Spleen (tissue), 11 donors: ENCODE results near the gene MESP2. TPM values are rescaled to one million over a fixed set of nuclear protein-coding genes. Genes with fewer than 3 reads are reported as not detected.

Experiments used
- DNase-seq: peaks from one replicate; pipeline ENCODE4 v3.0.0-alpha.2; 2020
- H3K27ac ChIP-seq, 8 donors: fragments of 200-600 bp; sonication (generic) in 7 of 8; 1 replicate in 4 of 8; 2 replicates in 4 of 8; pipeline versions ENCODE4 v1.5.0 to v1.8.0; 2016 to 2021; ENCODE audit warnings: inconsistent platforms in 4 of 8, mild to moderate bottlenecking in 4 of 8, moderate library complexity in 1 of 8
- H3K27me3 ChIP-seq, 7 donors: fragments of 200-600 bp; sonication (generic) in 6 of 7; replicated peaks in 1 of 7; 1 replicate in 4 of 7; 2 replicates in 3 of 7; pipeline versions ENCODE4 v1.5.0 to v1.8.0; 2016 to 2021; ENCODE audit warnings: inconsistent platforms in 3 of 7, mild to moderate bottlenecking in 1 of 7
- H3K36me3 ChIP-seq, 6 donors: fragments of 200-600 bp; sonication (generic) in 5 of 6; 1 replicate in 4 of 6; 2 replicates in 2 of 6; pipeline versions ENCODE4 v1.5.0 to v1.8.0; 2016 to 2021; ENCODE audit warnings: inconsistent platforms in 2 of 6
- H3K4me1 ChIP-seq, 6 donors: fragments of 200-600 bp; sonication (generic) in 5 of 6; 1 replicate in 3 of 6; 2 replicates in 3 of 6; pipeline versions ENCODE4 v1.5.0 to v1.8.0; 2016 to 2021; ENCODE audit warnings: inconsistent platforms in 3 of 6
- H3K4me3 ChIP-seq, 8 donors: fragments of 200-600 bp; sonication (generic) in 7 of 8; 1 replicate in 4 of 8; 2 replicates in 4 of 8; pipeline versions ENCODE4 v1.5.0 to v1.8.0; 2016 to 2021; ENCODE audit warnings: inconsistent platforms in 4 of 8, mild to moderate bottlenecking in 4 of 8, moderate library complexity in 2 of 8
- H3K9me3 ChIP-seq, 8 donors: fragments of 200-600 bp; sonication (generic) in 7 of 8; 1 replicate in 4 of 8; 2 replicates in 4 of 8; pipeline versions ENCODE4 v1.5.0 to v1.8.0; 2016 to 2021; ENCODE audit warnings: inconsistent platforms in 4 of 8
- CTCF ChIP-seq, 11 experiments: fragments of 200-600 bp in 7 of 11; fragments of 450-650 bp in 4 of 11; sonication (generic) in 4 of 11; IDR thresholded peaks in 8 of 11; conservative IDR thresholded peaks in 3 of 11; 1 replicate in 7 of 11; 2 replicates in 4 of 11; pipeline versions ENCODE4 v1.4.0 to v1.8.0; 2016 to 2021; ENCODE audit warnings: antibody characterized with exemption in 11 of 11, inconsistent platforms in 4 of 11, mild to moderate bottlenecking in 1 of 11
- POLR2A ChIP-seq, 3 donors: fragments of 450-650 bp; IDR thresholded peaks; one replicate each; pipeline ENCODE4 v1.5.1; 2017; ENCODE audit warnings: antibody characterized with exemption in 3 of 3, mild to moderate bottlenecking in 1 of 3
- POLR2AphosphoS5 ChIP-seq, 3 donors: sonication (generic); formaldehyde crosslinking; IDR thresholded peaks; one replicate each; pipeline ENCODE4 v1.5.1; 2017; ENCODE audit warnings: antibody characterized with exemption in 3 of 3
- WGBS, 5 donors: extraction: QIAGEN DNeasy Blood & Tissue Kit in 3 of 5; methylation state at CpG; one replicate each; pipeline versions ENCODE4 v1.1.5 to v1.1.7; 2013 to 2018; 5-methylcytosine and 5-hydroxymethylcytosine counted together
- intact Hi-C: fragments of 100-400 bp; cut with DNase I; formaldehyde crosslinking; loops from one replicate; pipeline ENCODE4 v1.15.0; 2023; ENCODE audit warnings: low total_unique reads
- polyA plus RNA-seq, 3 donors: library from polyadenylated mRNA; stranded (reverse); fragments of 200-250 nt; gene quantifications; one replicate each; pipeline ENCODE4 v1.2.1, GENCODE V29; 2013
- total RNA-seq, 7 donors: library from RNA; depleted of rRNA in 3 of 7; stranded (reverse); fragments of >200 nt in 3 of 7; fragmentation: NEBNext Ultra II Directional in 4 of 7; extraction: Animal tissue kit (Norgen Biotek cat#: 25700) in 4 of 7; gene quantifications; one replicate each; pipeline versions ENCODE4 v1.1.0 to v1.2.1, GENCODE V29; 2016 to 2021
- donor health status: healthy with polysubstance abuse.
- donor health status: DM: no; HTN: no; CAD: no; lungs with moderate emphysema.
- donor health status: DM: no; HTN: no; CAD: no.
- donor health status: Bipolar disorder and iron deficiency.
- donor health status: healthy.
- donor health status: DM: no; HTN: no; CAD: no.
- donor health status: DM: yes; HTN: yes; CAD: no.

The MESP2 gene
- total and polyA plus RNA-seq, 10 donors, result 0.05 TPM; not detected in 9

- peaks cover 7 to 42% (median 15%) of the 10 kb centered on the region in 6 donors for H3K4me1 ChIP-seq
- WGBS, 5 donors, result 6 to 19% (median 7%) methylated on average over 14 to 56 of the region's 56 CpGs
- H3K9me3 ChIP-seq, result peaks cover 0 to 11% (median 3%) of the 10 kb centered on the region in 8 donors
- no peak for TF ChIP-seq CTCF (IDR thresholded peaks at IDR 0.05 in 8 of 11, conservative IDR thresholded peaks at IDR 0.05 in 3 of 11)
- TF ChIP-seq POLR2AphosphoS5 (IDR thresholded peaks at IDR 0.05), result no peak
- TF ChIP-seq POLR2A (IDR thresholded peaks at IDR 0.05), result no peak
- H3K27me3 ChIP-seq, result peaks cover 5 to 69% (median 36%) of the 10 kb centered on the region in 7 donors
- peak overlapping the region; percentile 7 to 74 (median 51) for H3K4me3 ChIP-seq
- DNase-seq, result peak; percentile 87
- intact Hi-C loops, result no loop called here
- no peaks in the 10 kb centered on the region for H3K36me3 ChIP-seq
- peak overlapping the region in 7 of 8 donors; percentile 76 to 96 (median 86) for H3K27ac ChIP-seq
Observed at GRCh38 chr15:89814112-89814742, 38.1 kb downstream of the MESP2 start.

GRCh38 chr15:89815769-89816168 is 39.6 kb downstream of the MESP2 start:
- 86 to 97% (median 92%) methylated on average over 3 of the region's 3 CpGs for WGBS, 5 donors
- Histone ChIP-seq H3K27me3 (peaks cover 5 to 83% (median 36%) of the 10 kb centered on the region in 7 donors), H3K4me3 (peak overlapping the region in 2 of 8 donors; percentile 56 to 74), H3K9me3 (peaks cover 0 to 11% (median 3%) of the 10 kb centered on the region in 8 donors), H3K27ac (peak overlapping the region in 4 of 8 donors; percentile 81 to 96 (median 89)), H3K36me3 (no peaks in the 10 kb centered on the region), H3K4me1 (peaks cover 7 to 49% (median 15%) of the 10 kb centered on the region in 6 donors)
- TF ChIP-seq CTCF (IDR thresholded peaks at IDR 0.05 in 8 of 11, conservative IDR thresholded peaks at IDR 0.05 in 3 of 11), result no peak
- no peak for TF ChIP-seq POLR2A (IDR thresholded peaks at IDR 0.05)
- TF ChIP-seq POLR2AphosphoS5 (IDR thresholded peaks at IDR 0.05), result no peak
- intact Hi-C loops, result no loop called here
- no peak for DNase-seq

- Histone ChIP-seq H3K4me1 (peaks cover 7 to 56% (median 21%) of the 10 kb centered on the region in 6 donors), H3K27me3 (peaks cover 5 to 98% (median 48%) of the 10 kb centered on the region in 7 donors), H3K9me3 (peaks cover 0 to 11% (median 3%) of the 10 kb centered on the region in 8 donors), H3K4me3 (no peak overlapping the region), H3K36me3 (no peaks in the 10 kb centered on the region), H3K27ac (no peak overlapping the region)
- no peak for TF ChIP-seq POLR2AphosphoS5 (IDR thresholded peaks at IDR 0.05)
- no peak for TF ChIP-seq POLR2A (IDR thresholded peaks at IDR 0.05)
- TF ChIP-seq CTCF (IDR thresholded peaks at IDR 0.05 in 8 of 11, conservative IDR thresholded peaks at IDR 0.05 in 3 of 11), result no peak
- intact Hi-C loops, result no loop called here
- 67 to 79% (median 74%) methylated on average over 10 of the region's 10 CpGs for WGBS, 5 donors
- DNase-seq, result peak; percentile 3
Observed at GRCh38 chr15:89817701-89818280, 41.7 kb downstream of the MESP2 start.

- Histone ChIP-seq H3K27me3 (peaks cover 5 to 98% (median 49%) of the 10 kb centered on the region in 7 donors), H3K9me3 (peaks cover 0 to 11% (median 3%) of the 10 kb centered on the region in 8 donors), H3K36me3 (no peaks in the 10 kb centered on the region), H3K27ac (no peak overlapping the region), H3K4me3 (no peak overlapping the region), H3K4me1 (peaks cover 7 to 56% (median 21%) of the 10 kb centered on the region in 6 donors)
- TF ChIP-seq POLR2AphosphoS5 (IDR thresholded peaks at IDR 0.05) (no peak), CTCF (IDR thresholded peaks at IDR 0.05 in 8 of 11, conservative IDR thresholded peaks at IDR 0.05 in 3 of 11) (no peak), POLR2A (IDR thresholded peaks at IDR 0.05) (no peak)
- intact Hi-C loops, result no loop called here
- no peak for DNase-seq
- WGBS, 5 donors, result 61 to 84% (median 74%) methylated on average over 10 of the region's 10 CpGs
Observed at GRCh38 chr15:89818287-89818686, 42.2 kb downstream of the MESP2 start.
